ENCODE results near the gene MAG. TPM values are rescaled to one million over a fixed set of nuclear protein-coding genes. Genes with fewer than 3 reads are reported as not detected.

Gene MAG
- total and polyA plus RNA-seq, 2 of the 13 experiments (the other 11 are each of a cell fraction or from before 2014, with no cell fraction given), result 0.20 to 1.3 TPM

GRCh38 chr19:35248310-35249145, 43.4 kb upstream of the MAG start, which contains the start of gene LSR (continued):
- TF ChIP-seq, protein P1, sequence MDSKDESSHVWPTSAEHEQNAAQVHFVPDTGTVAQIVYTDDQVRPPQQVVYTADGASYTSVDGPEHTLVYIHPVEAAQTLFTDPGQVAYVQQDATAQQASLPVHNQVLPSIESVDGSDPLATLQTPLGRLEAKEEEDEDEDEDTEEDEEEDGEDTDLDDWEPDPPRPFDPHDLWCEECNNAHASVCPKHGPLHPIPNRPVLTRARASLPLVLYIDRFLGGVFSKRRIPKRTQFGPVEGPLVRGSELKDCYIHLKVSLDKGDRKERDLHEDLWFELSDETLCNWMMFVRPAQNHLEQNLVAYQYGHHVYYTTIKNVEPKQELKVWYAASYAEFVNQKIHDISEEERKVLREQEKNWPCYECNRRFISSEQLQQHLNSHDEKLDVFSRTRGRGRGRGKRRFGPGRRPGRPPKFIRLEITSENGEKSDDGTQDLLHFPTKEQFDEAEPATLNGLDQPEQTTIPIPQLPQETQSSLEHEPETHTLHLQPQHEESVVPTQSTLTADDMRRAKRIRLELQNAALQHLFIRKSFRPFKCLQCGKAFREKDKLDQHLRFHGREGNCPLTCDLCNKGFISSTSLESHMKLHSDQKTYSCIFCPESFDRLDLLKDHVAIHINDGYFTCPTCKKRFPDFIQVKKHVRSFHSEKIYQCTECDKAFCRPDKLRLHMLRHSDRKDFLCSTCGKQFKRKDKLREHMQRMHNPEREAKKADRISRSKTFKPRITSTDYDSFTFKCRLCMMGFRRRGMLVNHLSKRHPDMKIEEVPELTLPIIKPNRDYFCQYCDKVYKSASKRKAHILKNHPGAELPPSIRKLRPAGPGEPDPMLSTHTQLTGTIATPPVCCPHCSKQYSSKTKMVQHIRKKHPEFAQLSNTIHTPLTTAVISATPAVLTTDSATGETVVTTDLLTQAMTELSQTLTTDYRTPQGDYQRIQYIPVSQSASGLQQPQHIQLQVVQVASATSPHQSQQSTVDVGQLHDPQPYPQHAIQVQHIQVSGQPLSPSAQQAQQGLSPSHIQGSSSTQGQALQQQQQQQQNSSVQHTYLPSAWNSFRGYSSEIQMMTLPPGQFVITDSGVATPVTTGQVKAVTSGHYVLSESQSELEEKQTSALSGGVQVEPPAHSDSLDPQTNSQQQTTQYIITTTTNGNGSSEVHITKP (CRISPR knock-in tag; IDR thresholded peaks at IDR 0.05; ENCODE audit: low read depth), result peak; percentile 98
- TF ChIP-seq FOXP4 (CRISPR knock-in tag; IDR thresholded peaks at IDR 0.05) (peak; percentile 71), NR2C2 (CRISPR knock-in tag; IDR thresholded peaks at IDR 0.05; ENCODE audit: borderline replicate concordance) (peak; percentile 83), ELF4 (CRISPR knock-in tag; IDR thresholded peaks at IDR 0.05; ENCODE audit: borderline replicate concordance) (peak; percentile 27; the same call in 1 of the 2 replicates), KLF9 (CRISPR knock-in tag; IDR thresholded peaks at IDR 0.05; ENCODE audit: low read depth) (no peak), SNRNP70 (IDR thresholded peaks at IDR 0.05; ENCODE audit: low read depth, low read length) (no peak), NR2F1 (CRISPR knock-in tag; IDR thresholded peaks at IDR 0.05) (no peak), AHR (CRISPR knock-in tag; IDR thresholded peaks at IDR 0.05) (peak; percentile 61; the same call in 1 of the 2 replicates), ZNF260 (CRISPR knock-in tag; IDR thresholded peaks at IDR 0.05; ENCODE audit: borderline replicate concordance, low read depth) (0 out of 2 replicates have a peak, but pooled peaks have one; percentile 49), MEIS1 (CRISPR knock-in tag; IDR thresholded peaks at IDR 0.05; ENCODE audit: borderline replicate concordance) (0 out of 2 replicates have a peak, but pooled peaks have one; percentile 43), PPARG (CRISPR knock-in tag; conservative IDR thresholded peaks at IDR 0.05) (no peak; the same call in 1 of the 2 replicates), ZNF280B (CRISPR knock-in tag; IDR thresholded peaks at IDR 0.05; ENCODE audit: borderline replicate concordance) (no peak; the same call in none of the 2 replicates), ZNF816 (CRISPR knock-in tag; IDR thresholded peaks at IDR 0.05; ENCODE audit: borderline replicate concordance) (peak; percentile 77; the same call in 1 of the 2 replicates)
- TF ChIP-seq, protein P2, sequence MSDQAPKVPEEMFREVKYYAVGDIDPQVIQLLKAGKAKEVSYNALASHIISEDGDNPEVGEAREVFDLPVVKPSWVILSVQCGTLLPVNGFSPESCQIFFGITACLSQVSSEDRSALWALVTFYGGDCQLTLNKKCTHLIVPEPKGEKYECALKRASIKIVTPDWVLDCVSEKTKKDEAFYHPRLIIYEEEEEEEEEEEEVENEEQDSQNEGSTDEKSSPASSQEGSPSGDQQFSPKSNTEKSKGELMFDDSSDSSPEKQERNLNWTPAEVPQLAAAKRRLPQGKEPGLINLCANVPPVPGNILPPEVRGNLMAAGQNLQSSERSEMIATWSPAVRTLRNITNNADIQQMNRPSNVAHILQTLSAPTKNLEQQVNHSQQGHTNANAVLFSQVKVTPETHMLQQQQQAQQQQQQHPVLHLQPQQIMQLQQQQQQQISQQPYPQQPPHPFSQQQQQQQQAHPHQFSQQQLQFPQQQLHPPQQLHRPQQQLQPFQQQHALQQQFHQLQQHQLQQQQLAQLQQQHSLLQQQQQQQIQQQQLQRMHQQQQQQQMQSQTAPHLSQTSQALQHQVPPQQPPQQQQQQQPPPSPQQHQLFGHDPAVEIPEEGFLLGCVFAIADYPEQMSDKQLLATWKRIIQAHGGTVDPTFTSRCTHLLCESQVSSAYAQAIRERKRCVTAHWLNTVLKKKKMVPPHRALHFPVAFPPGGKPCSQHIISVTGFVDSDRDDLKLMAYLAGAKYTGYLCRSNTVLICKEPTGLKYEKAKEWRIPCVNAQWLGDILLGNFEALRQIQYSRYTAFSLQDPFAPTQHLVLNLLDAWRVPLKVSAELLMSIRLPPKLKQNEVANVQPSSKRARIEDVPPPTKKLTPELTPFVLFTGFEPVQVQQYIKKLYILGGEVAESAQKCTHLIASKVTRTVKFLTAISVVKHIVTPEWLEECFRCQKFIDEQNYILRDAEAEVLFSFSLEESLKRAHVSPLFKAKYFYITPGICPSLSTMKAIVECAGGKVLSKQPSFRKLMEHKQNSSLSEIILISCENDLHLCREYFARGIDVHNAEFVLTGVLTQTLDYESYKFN (CRISPR knock-in tag; conservative IDR thresholded peaks at IDR 0.05), result peak; percentile 75
